Dendritic cell treated with granulocyte-macrophage colony-stimulating factor and Interleukin-4, amounts not matched to agents 40 ng/mL and 50 ng/mL, for 4 days (primary cell): ENCODE measurements around the gene CCDC61.
A peak's percentile ranks its signal among the peaks of the same experiment; 100 is the strongest.

Experiments used
- H3K27ac Mint-ChIP-seq: one replicate; pipeline ENCODE4 v1.8.0; 2022; ENCODE audit warnings: mild to moderate bottlenecking, mixed read lengths
- H3K27me3 Mint-ChIP-seq: one replicate; pipeline ENCODE4 v1.8.0; 2022; ENCODE audit warnings: mild to moderate bottlenecking, mixed read lengths
- H3K36me3 Mint-ChIP-seq: one replicate; pipeline ENCODE4 v1.8.0; 2022; ENCODE audit warnings: low read depth, mixed read lengths
- H3K4me1 Mint-ChIP-seq: one replicate; pipeline ENCODE4 v1.8.0; 2022; ENCODE audit warnings: low read depth, mixed read lengths
- H3K4me3 Mint-ChIP-seq: one replicate; pipeline ENCODE4 v1.8.0; 2022; ENCODE audit warnings: mild to moderate bottlenecking, moderate library complexity, mixed read lengths
- H3K9me3 Mint-ChIP-seq: one replicate; pipeline ENCODE4 v1.8.0; 2022; ENCODE audit warnings: mixed read lengths
- intact Hi-C: fragments of 100-400 bp; cut with micrococcal nuclease; formaldehyde crosslinking; loops from one replicate; pipeline ENCODE4 v1.15.0; 2022

CCDC61 gene

GRCh38 chr19:45994456-45994997 lies 740 bp upstream of the CCDC61 start:
- Mint-ChIP-seq H3K27ac (no peak overlapping the region), H3K36me3 (peaks cover 11% of the 10 kb centered on the region), H3K4me1 (peaks cover 6% of the 10 kb centered on the region), H3K9me3 (no peaks in the 10 kb centered on the region), H3K27me3 (peaks cover 17% of the 10 kb centered on the region), H3K4me3 (no peak overlapping the region)
- intact Hi-C loops, result loop anchor here (10.0 kb wide), 1 partner anchor 90 kb away; the partner anchor contains the start of gene MYPOP

GRCh38 chr19:45995715-45996385 lies 583 bp downstream of the CCDC61 start:
- no peak overlapping the region for H3K27ac Mint-ChIP-seq
- H3K4me1 Mint-ChIP-seq, result peaks cover 19% of the 10 kb centered on the region
- peaks cover 11% of the 10 kb centered on the region for H3K36me3 Mint-ChIP-seq
- peaks cover 20% of the 10 kb centered on the region for H3K27me3 Mint-ChIP-seq
- intact Hi-C loops, result loop anchor here (1.0 to 10.0 kb wide), 3 partner anchors 91 to 264 kb away; partner anchors contain the start of genes FBXO46, MEIOSIN, MYPOP and SYMPK
- no peaks in the 10 kb centered on the region for H3K9me3 Mint-ChIP-seq
- H3K4me3 Mint-ChIP-seq, result no peak overlapping the region

- Mint-ChIP-seq H3K4me1 (peaks cover 20% of the 10 kb centered on the region), H3K9me3 (no peaks in the 10 kb centered on the region), H3K27ac (peak overlapping the region; percentile 27), H3K27me3 (peaks cover 24% of the 10 kb centered on the region), H3K4me3 (no peak overlapping the region), H3K36me3 (peaks cover 11% of the 10 kb centered on the region)
- intact Hi-C loops, result loop anchor here (5.0 to 10.0 kb wide), 2 partner anchors 92 to 265 kb away; partner anchors contain the start of genes FBXO46, MEIOSIN and MYPOP
These were observed 1.7 kb downstream of the CCDC61 start for GRCh38 chr19:45996933-45997332.

GRCh38 chr19:45998834-45999233 lies 3.6 kb downstream of the CCDC61 start:
- Mint-ChIP-seq H3K27ac (no peak overlapping the region), H3K36me3 (peaks cover 24% of the 10 kb centered on the region), H3K4me1 (peaks cover 20% of the 10 kb centered on the region), H3K9me3 (no peaks in the 10 kb centered on the region), H3K4me3 (no peak overlapping the region), H3K27me3 (peaks cover 24% of the 10 kb centered on the region)
- intact Hi-C loops, result loop anchor here (5.0 to 10.0 kb wide), 2 partner anchors 94 to 267 kb away; partner anchors contain the start of genes FBXO46, MEIOSIN and MYPOP

GRCh38 chr19:45999653-46000121 lies 4.4 kb downstream of the CCDC61 start:
- intact Hi-C loops, result loop anchor here (5.0 to 10.0 kb wide), 2 partner anchors 95 to 267 kb away; partner anchors contain the start of genes FBXO46, MEIOSIN and MYPOP
- H3K4me3 Mint-ChIP-seq, result no peak overlapping the region
- peak overlapping the region; percentile 15 for H3K27ac Mint-ChIP-seq
- peaks cover 29% of the 10 kb centered on the region for H3K36me3 Mint-ChIP-seq
- peaks cover 20% of the 10 kb centered on the region for H3K4me1 Mint-ChIP-seq
- no peaks in the 10 kb centered on the region for H3K9me3 Mint-ChIP-seq
- peaks cover 24% of the 10 kb centered on the region for H3K27me3 Mint-ChIP-seq

GRCh38 chr19:46000491-46001246 lies 5.4 kb downstream of the CCDC61 start:
- Mint-ChIP-seq H3K27me3 (peaks cover 24% of the 10 kb centered on the region), H3K4me1 (peaks cover 20% of the 10 kb centered on the region), H3K36me3 (peaks cover 29% of the 10 kb centered on the region), H3K9me3 (no peaks in the 10 kb centered on the region), H3K27ac (peak overlapping the region; percentile 4), H3K4me3 (peak overlapping the region; percentile 0)
- intact Hi-C loops, result no loop called here

GRCh38 chr19:46002678-46003275 lies 7.5 kb downstream of the CCDC61 start:
- peaks cover 20% of the 10 kb centered on the region for H3K4me1 Mint-ChIP-seq
- peaks cover 35% of the 10 kb centered on the region for H3K36me3 Mint-ChIP-seq
- H3K27me3 Mint-ChIP-seq, result peaks cover 24% of the 10 kb centered on the region
- no peak overlapping the region for H3K27ac Mint-ChIP-seq
- no peak overlapping the region for H3K4me3 Mint-ChIP-seq
- no peaks in the 10 kb centered on the region for H3K9me3 Mint-ChIP-seq
- intact Hi-C loops, result no loop called here

GRCh38 chr19:46006411-46006810 lies 11.1 kb downstream of the CCDC61 start:
- intact Hi-C loops, result no loop called here
- Mint-ChIP-seq H3K27me3 (peaks cover under 1% of the 10 kb centered on the region), H3K36me3 (peaks cover 70% of the 10 kb centered on the region), H3K4me3 (no peak overlapping the region), H3K9me3 (no peaks in the 10 kb centered on the region), H3K27ac (no peak overlapping the region), H3K4me1 (peaks cover 5% of the 10 kb centered on the region)

GRCh38 chr19:46009530-46010510 lies 14.6 kb downstream of the CCDC61 start:
- peaks cover 57% of the 10 kb centered on the region for H3K36me3 Mint-ChIP-seq
- H3K4me3 Mint-ChIP-seq, result no peak overlapping the region
- H3K9me3 Mint-ChIP-seq, result no peaks in the 10 kb centered on the region
- H3K27ac Mint-ChIP-seq, result no peak overlapping the region
- peaks cover 17% of the 10 kb centered on the region for H3K27me3 Mint-ChIP-seq
- peaks cover 12% of the 10 kb centered on the region for H3K4me1 Mint-ChIP-seq
- intact Hi-C loops, result no loop called here

GRCh38 chr19:46014534-46014933 lies 19.3 kb downstream of the CCDC61 start:
- H3K36me3 Mint-ChIP-seq, result peaks cover 46% of the 10 kb centered on the region
- H3K4me3 Mint-ChIP-seq, result peak overlapping the region; percentile 63
- no peak overlapping the region for H3K27ac Mint-ChIP-seq
- intact Hi-C loops, result no loop called here
- H3K4me1 Mint-ChIP-seq, result peaks cover 31% of the 10 kb centered on the region
- H3K27me3 Mint-ChIP-seq, result peaks cover 35% of the 10 kb centered on the region
- no peaks in the 10 kb centered on the region for H3K9me3 Mint-ChIP-seq

GRCh38 chr19:46014941-46015686 lies 19.8 kb downstream of the CCDC61 start:
- Mint-ChIP-seq H3K4me1 (peaks cover 28% of the 10 kb centered on the region), H3K4me3 (peak overlapping the region; percentile 65), H3K27ac (no peak overlapping the region), H3K36me3 (peaks cover 41% of the 10 kb centered on the region), H3K27me3 (peaks cover 37% of the 10 kb centered on the region), H3K9me3 (no peaks in the 10 kb centered on the region)
- intact Hi-C loops, result no loop called here

GRCh38 chr19:46015687-46016425 lies 20.6 kb downstream of the CCDC61 start:
- Mint-ChIP-seq H3K4me3 (peak overlapping the region; percentile 98), H3K27ac (peak overlapping the region; percentile 60), H3K9me3 (no peaks in the 10 kb centered on the region), H3K4me1 (peaks cover 28% of the 10 kb centered on the region), H3K27me3 (peaks cover 43% of the 10 kb centered on the region), H3K36me3 (peaks cover 33% of the 10 kb centered on the region)
- intact Hi-C loops, result no loop called here
